VCaP (cell line): ENCODE results near the gene WNK2.
A peak's percentile ranks its signal among the peaks of the same experiment; 100 is the strongest.

Experiments used
- H3K27ac ChIP-seq: fragments of 450-650 bp; 2 replicates; pipeline ENCODE4 v1.5.1; 2017
- CTCF ChIP-seq: fragments of 450-650 bp; conservative IDR thresholded peaks from 2 replicates; pipeline ENCODE4 v1.5.1; 2017; ENCODE audit warnings: mild to moderate bottlenecking, moderate library complexity

The WNK2 gene

GRCh38 chr9:93181672-93182435 is 2.1 kb upstream of the WNK2 start:
- no peak for TF ChIP-seq CTCF

GRCh38 chr9:93182572-93182971 is 1.4 kb upstream of the WNK2 start:
- H3K27ac ChIP-seq: no peak overlapping the region
- TF ChIP-seq CTCF: no peak

More at GRCh38 chr9:93181672-93182435, 2.1 kb upstream of the WNK2 start:
- H3K27ac ChIP-seq: no peak overlapping the region

GRCh38 chr9:93183131-93183662 is 742 bp upstream of the WNK2 start:
- no peak for TF ChIP-seq CTCF
- H3K27ac ChIP-seq: peak overlapping the region; percentile 90; the same call in 1 of the 2 replicates

- no peak for TF ChIP-seq CTCF
- peak overlapping the region; percentile 90 for H3K27ac ChIP-seq
Measured at GRCh38 chr9:93184432-93185265, 710 bp downstream of the WNK2 start.

- peak overlapping the region; percentile 90 for H3K27ac ChIP-seq
- TF ChIP-seq CTCF: no peak
Measured at GRCh38 chr9:93185266-93186214, 1.6 kb downstream of the WNK2 start.

- peak overlapping the region; percentile 90 for H3K27ac ChIP-seq
- no peak for TF ChIP-seq CTCF
Measured at GRCh38 chr9:93186215-93186945, 2.4 kb downstream of the WNK2 start.
